ENCODE results near the gene SRSF1. TPM values are rescaled to one million over a fixed set of nuclear protein-coding genes. Genes with fewer than 3 reads are reported as not detected.

The SRSF1 gene
- total and polyA plus RNA-seq, 4 donors: 52.3 to 201 (median 114) TPM

DNA sequence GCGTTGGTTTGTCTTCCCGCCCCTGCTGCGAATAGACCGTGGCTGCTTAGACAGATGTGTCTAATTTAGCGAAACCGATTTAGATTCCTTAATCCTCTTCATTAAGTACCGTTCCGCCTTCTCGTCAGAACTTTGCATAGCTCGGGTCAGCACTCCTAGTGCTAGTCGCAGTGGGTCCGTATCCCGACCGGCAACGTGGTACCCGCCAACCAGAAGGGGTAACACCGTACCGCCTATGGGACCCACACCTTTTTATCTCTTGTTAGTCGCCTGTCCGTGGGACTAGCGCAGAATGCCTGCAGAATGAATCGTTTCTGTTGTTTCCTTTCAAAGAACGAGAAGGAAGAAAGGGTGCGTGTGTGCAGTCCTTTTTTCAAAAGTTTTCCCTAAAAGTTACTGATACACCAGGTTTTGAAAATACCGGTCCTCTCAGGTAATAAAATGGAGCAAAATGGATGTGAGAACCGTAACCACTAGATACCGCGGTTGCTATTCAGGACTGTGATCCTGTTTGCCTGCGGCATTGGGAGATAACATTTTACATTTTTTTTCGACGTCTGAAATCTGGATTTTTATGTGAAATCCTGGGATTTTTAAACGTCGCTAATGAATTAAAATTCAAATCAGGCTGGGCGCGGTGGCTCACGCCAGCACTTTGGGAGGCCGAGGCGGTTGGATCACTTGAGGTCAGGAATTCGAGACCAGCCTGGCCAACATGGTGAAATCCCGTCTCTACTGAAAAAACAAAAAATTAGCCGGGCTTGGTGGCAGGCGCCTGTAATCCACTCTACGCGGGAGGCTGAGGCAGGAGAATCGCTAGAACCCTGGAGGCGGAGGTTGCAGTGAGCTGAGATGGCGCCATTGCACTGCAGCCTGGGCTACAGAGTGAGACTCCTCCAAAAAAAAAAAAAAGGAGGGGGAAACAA lies 998 bp upstream of the SRSF1 start:
- peak overlapping the region; percentile 94 to 100 for H3K27ac ChIP-seq (ENCODE audit: low read depth in 1 of 2, low read length in 2 of 2)
- DNase-seq (ENCODE audit: low spot score): no peak
- TF ChIP-seq NR2F2 (IDR thresholded peaks at IDR 0.05): no peak
- TF ChIP-seq ZBTB33 (IDR thresholded peaks at IDR 0.05): no peak
- no peak for TF ChIP-seq TAF1 (conservative IDR thresholded peaks at IDR 0.05)
- no peak for TF ChIP-seq FOXA1 (IDR thresholded peaks at IDR 0.05)
- no peak for TF ChIP-seq REST (IDR thresholded peaks at IDR 0.05)
- TF ChIP-seq RXRA (IDR thresholded peaks at IDR 0.05): no peak
- no peak for TF ChIP-seq JUND (IDR thresholded peaks at IDR 0.05)
- no peak for TF ChIP-seq FOXA2 (IDR thresholded peaks at IDR 0.05)
- TF ChIP-seq YY1 (IDR thresholded peaks at IDR 0.05): no peak
- TF ChIP-seq HNF4A (conservative IDR thresholded peaks at IDR 0.05): no peak
- no peak for TF ChIP-seq EGR1 (IDR thresholded peaks at IDR 0.05; ENCODE audit: low read depth in 2 of 2)
- TF ChIP-seq SP1 (IDR thresholded peaks at IDR 0.05): no peak
- TF ChIP-seq, protein P1, sequence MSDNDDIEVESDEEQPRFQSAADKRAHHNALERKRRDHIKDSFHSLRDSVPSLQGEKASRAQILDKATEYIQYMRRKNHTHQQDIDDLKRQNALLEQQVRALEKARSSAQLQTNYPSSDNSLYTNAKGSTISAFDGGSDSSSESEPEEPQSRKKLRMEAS (IDR thresholded peaks at IDR 0.05): no peak
- no peak for TF ChIP-seq HNF4G (IDR thresholded peaks at IDR 0.05)
- no peak for TF ChIP-seq ATF3 (IDR thresholded peaks at IDR 0.05)
- TF ChIP-seq, protein P2, sequence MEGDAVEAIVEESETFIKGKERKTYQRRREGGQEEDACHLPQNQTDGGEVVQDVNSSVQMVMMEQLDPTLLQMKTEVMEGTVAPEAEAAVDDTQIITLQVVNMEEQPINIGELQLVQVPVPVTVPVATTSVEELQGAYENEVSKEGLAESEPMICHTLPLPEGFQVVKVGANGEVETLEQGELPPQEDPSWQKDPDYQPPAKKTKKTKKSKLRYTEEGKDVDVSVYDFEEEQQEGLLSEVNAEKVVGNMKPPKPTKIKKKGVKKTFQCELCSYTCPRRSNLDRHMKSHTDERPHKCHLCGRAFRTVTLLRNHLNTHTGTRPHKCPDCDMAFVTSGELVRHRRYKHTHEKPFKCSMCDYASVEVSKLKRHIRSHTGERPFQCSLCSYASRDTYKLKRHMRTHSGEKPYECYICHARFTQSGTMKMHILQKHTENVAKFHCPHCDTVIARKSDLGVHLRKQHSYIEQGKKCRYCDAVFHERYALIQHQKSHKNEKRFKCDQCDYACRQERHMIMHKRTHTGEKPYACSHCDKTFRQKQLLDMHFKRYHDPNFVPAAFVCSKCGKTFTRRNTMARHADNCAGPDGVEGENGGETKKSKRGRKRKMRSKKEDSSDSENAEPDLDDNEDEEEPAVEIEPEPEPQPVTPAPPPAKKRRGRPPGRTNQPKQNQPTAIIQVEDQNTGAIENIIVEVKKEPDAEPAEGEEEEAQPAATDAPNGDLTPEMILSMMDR (IDR thresholded peaks at IDR 0.05; ENCODE audit: low read depth, low read length, missing input control): no peak
- TF ChIP-seq GABPA (IDR thresholded peaks at IDR 0.05 in 1 of 2, conservative IDR thresholded peaks at IDR 0.05 in 1 of 2): no peak
- TF ChIP-seq RAD21 (IDR thresholded peaks at IDR 0.05): no peak
- H3K4me3 ChIP-seq (ENCODE audit: low read depth in 1 of 3, low read length in 3 of 3): peak overlapping the region; percentile 69 to 100 (median 70)
- H3K27me3 ChIP-seq (ENCODE audit: control insufficient read depth in 4 of 4, insufficient read depth in 4 of 4, low read length in 3 of 4): no peaks in the 10 kb centered on the region
- H3K4me1 ChIP-seq (ENCODE audit: control insufficient read depth in 4 of 4, insufficient read depth in 4 of 4, low read length in 3 of 4): peaks cover 3 to 30% (median 29%) of the 10 kb centered on the region in 4 donors
- H3K9me3 ChIP-seq (ENCODE audit: control insufficient read depth in 4 of 4, low read length in 3 of 4): no peaks in the 10 kb centered on the region
- peak overlapping the region; percentile 54 to 59 for H3K9ac ChIP-seq (ENCODE audit: low read depth in 1 of 2, low read length in 2 of 2)
- peaks cover 3 to 23% (median 21%) of the 10 kb centered on the region in 4 donors for H3K36me3 ChIP-seq (ENCODE audit: control insufficient read depth in 4 of 4, insufficient read depth in 3 of 4, low read depth in 1 of 4, low read length in 3 of 4)
- 27% methylated on average over 47 of the region's 47 CpGs for WGBS

Measured in liver (tissue), 9 donors.